BLaER1 (cell line): ENCODE data around the gene CTSH.
A peak's percentile ranks its signal among the peaks of the same experiment; 100 is the strongest.
"Not testable (repeated sequence)": the region's sequence is repeated elsewhere in the genome, so short reads cannot be mapped to it uniquely, and the experiment has no call there.

Source experiments
- H3K27ac ChIP-seq: shearing (Covaris generic); formaldehyde crosslinking; 2 replicates; pipeline ENCODE4 v1.8.1; 2022
- H3K27me3 ChIP-seq: shearing (Covaris generic); formaldehyde crosslinking; 2 replicates; pipeline ENCODE4 v1.8.1; 2022
- H3K36me3 ChIP-seq: shearing (Covaris generic); formaldehyde crosslinking; 2 replicates; pipeline ENCODE4 v1.8.1; 2022
- H3K4me1 ChIP-seq: shearing (Covaris generic); formaldehyde crosslinking; 2 replicates; pipeline ENCODE4 v1.8.1; 2022
- H3K4me2 ChIP-seq: shearing (Covaris generic); formaldehyde crosslinking; 2 replicates; pipeline ENCODE4 v1.8.1; 2022
- H3K4me3 ChIP-seq: shearing (Covaris generic); formaldehyde crosslinking; 2 replicates; pipeline ENCODE4 v1.8.1; 2022
- H3K9ac ChIP-seq: shearing (Covaris generic); formaldehyde crosslinking; 2 replicates; pipeline ENCODE4 v1.8.1; 2022
- H3K9me3 ChIP-seq: shearing (Covaris generic); formaldehyde crosslinking; 2 replicates; pipeline ENCODE4 v1.8.1; 2022
- H4K20me1 ChIP-seq: shearing (Covaris generic); formaldehyde crosslinking; 2 replicates; pipeline ENCODE4 v1.8.1; 2022
- Cebpa-rat ChIP-seq: shearing (Covaris generic); IDR thresholded peaks from 2 replicates; pipeline ENCODE4 v1.8.1; 2022

Gene CTSH

DNA sequence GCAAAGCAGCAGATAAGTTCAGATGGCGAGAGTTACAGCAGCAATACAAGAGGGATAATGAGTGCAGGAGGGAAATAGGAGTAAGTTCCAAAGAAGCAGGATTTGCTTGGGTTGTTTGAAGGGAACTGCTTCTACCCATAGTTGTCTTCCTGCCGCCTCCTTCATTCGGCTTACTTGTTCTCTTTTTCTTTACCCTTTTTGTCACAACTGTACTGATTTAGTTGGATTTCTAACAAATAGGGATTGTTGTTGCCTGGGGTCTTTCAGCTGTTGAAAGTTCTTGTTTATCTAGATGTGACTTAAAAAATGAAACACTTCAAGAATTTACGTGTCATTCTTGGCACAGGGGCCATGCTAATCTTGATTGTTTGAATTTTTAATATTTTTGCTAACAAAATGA, 46.3 kb downstream of the CTSH start:
- H3K36me3 ChIP-seq, result peaks cover 99% of the 10 kb centered on the region
- no peak overlapping the region for H3K4me3 ChIP-seq
- no peaks in the 10 kb centered on the region for H3K4me1 ChIP-seq
- peaks cover 98% of the 10 kb centered on the region for H4K20me1 ChIP-seq
- H3K27me3 ChIP-seq, result no peaks in the 10 kb centered on the region
- no peak overlapping the region for H3K4me2 ChIP-seq
- H3K27ac ChIP-seq, result no peak overlapping the region
- no peak for TF ChIP-seq Cebpa-rat
- H3K9ac ChIP-seq, result no peak overlapping the region
- H3K9me3 ChIP-seq, result no peaks in the 10 kb centered on the region

DNA sequence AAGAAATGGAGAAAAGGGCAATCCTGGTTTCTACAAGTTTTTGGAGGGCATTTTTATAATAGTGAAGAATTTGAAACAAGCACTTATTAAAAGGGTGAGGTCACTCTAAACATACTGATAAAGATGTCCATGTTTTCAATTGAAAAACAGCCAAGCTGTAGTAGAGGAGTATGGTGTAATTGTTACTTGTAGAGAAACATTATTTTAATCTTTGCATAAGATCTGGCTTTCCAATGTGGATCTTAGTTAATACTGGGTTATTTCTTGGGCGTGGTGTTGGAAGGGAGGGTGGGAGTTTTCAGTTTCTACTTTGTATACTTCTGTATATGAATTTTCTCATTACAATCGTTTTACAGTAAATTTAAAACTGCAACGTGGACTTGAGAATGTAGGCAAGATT, 49.4 kb downstream of the CTSH start:
- Histone ChIP-seq H3K9ac (no peak overlapping the region), H3K4me3 (no peak overlapping the region), H3K27ac (no peak overlapping the region), H3K4me1 (no peaks in the 10 kb centered on the region), H3K27me3 (no peaks in the 10 kb centered on the region), H3K36me3 (peaks cover 99% of the 10 kb centered on the region), H3K9me3 (no peaks in the 10 kb centered on the region), H3K4me2 (no peak overlapping the region), H4K20me1 (peaks cover 98% of the 10 kb centered on the region)
- TF ChIP-seq Cebpa-rat, result no peak

DNA sequence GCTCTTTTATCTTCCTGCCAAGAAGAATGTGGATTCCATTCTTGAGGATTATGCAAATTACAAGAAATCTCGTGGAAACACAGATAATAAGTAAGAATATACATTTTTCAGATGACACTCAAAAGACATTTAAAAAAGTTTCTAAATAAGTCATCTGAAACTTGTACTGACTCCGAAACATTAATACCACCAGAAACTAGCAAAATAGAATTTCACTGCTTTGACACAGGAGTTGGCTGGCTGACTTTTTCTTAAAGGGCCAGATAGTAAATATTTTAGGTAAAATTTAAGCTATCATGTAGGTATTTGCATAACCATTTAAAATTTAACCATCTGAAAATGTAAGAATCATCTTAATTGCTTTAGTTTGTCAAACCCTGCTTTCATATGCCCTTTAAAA, 51.3 kb downstream of the CTSH start:
- peaks cover 99% of the 10 kb centered on the region for H3K36me3 ChIP-seq

DNA sequence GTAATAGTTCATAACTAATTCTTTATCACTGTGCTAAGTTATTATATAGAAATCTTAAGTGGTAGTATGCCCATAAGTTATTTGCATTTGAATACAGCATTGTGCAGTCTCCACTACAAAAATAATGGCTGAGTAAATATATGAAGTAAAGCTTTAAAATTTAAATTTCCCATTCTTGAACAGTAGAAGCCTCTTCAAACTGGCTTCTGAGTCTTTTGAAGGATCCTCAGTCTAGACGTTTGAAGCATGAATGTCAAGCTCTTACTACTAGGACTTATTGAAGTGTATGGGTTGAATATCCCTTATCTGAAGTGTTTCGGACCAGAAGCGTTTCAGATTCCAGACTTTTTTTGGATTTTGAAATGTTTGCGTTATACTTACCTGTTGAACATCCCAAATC, 55.8 kb downstream of the CTSH start:
- Histone ChIP-seq H3K4me2 (no peak overlapping the region), H3K9ac (no peak overlapping the region), H3K27ac (no peak overlapping the region), H3K4me1 (no peaks in the 10 kb centered on the region), H3K36me3 (peaks cover 100% of the 10 kb centered on the region), H3K27me3 (no peaks in the 10 kb centered on the region), H3K9me3 (no peaks in the 10 kb centered on the region), H4K20me1 (peaks cover 100% of the 10 kb centered on the region), H3K4me3 (no peak overlapping the region)
- no peak for TF ChIP-seq Cebpa-rat

More for the DNA sequence above, 51.3 kb downstream of the CTSH start:
- H3K4me2 ChIP-seq, result no peak overlapping the region
- H3K4me3 ChIP-seq, result no peak overlapping the region
- no peak for TF ChIP-seq Cebpa-rat
- H3K4me1 ChIP-seq, result no peaks in the 10 kb centered on the region
- no peak overlapping the region for H3K9ac ChIP-seq
- no peaks in the 10 kb centered on the region for H3K27me3 ChIP-seq
- H4K20me1 ChIP-seq, result peaks cover 98% of the 10 kb centered on the region
- H3K27ac ChIP-seq, result no peak overlapping the region
- H3K9me3 ChIP-seq, result no peaks in the 10 kb centered on the region

DNA sequence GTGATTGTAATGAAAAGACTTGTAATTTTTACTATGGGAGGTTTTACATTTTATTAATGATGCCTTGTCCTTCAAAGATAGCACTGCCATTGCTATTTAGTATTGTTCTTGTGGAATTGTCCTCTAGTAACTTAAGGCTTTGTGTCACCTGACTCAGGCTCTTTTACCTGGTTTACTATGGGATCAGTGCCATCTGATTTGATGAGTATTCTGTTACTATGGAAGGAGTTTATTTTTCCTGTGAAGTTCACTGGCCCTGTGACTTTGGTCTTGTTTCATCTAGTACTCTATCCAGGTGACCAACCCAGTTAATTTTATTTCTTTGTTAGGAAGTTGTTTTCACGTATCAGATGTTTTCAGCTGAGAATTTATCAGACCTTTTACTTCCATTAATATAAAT, 63.2 kb downstream of the CTSH start:
- H3K36me3 ChIP-seq, result peaks cover 80% of the 10 kb centered on the region
- no peak overlapping the region for H3K9ac ChIP-seq
- no peak overlapping the region for H3K4me2 ChIP-seq
- no peaks in the 10 kb centered on the region for H3K9me3 ChIP-seq
- H3K4me1 ChIP-seq, result peaks cover 28% of the 10 kb centered on the region
- H3K27ac ChIP-seq, result no peak overlapping the region
- H3K27me3 ChIP-seq, result no peaks in the 10 kb centered on the region
- TF ChIP-seq Cebpa-rat, result no peak
- no peak overlapping the region for H3K4me3 ChIP-seq
- peaks cover 100% of the 10 kb centered on the region for H4K20me1 ChIP-seq

DNA sequence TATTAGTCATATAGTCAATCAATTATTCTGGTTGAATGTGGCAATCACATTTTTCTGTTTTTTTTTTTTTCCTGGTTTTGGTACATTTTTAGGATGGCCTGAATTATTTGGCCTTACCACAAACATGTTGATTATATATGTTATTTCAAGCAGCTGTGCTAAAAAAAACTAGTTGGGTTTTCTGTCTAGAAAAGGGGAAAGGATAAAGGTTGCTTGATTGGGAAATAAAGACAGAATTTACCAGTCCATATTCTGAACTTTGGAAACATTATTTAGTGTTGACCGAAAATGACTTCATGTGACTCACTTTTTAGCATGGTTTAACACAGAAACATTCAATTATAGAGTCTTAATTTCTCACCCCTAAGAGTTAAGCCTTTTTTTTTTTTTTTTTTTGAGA, 64.0 kb downstream of the CTSH start:
- Histone ChIP-seq H4K20me1 (peaks cover 100% of the 10 kb centered on the region), H3K27me3 (no peaks in the 10 kb centered on the region), H3K4me1 (peaks cover 37% of the 10 kb centered on the region), H3K36me3 (peaks cover 71% of the 10 kb centered on the region), H3K27ac (no peak overlapping the region), H3K4me3 (no peak overlapping the region), H3K9me3 (no peaks in the 10 kb centered on the region), H3K9ac (no peak overlapping the region), H3K4me2 (no peak overlapping the region)
- TF ChIP-seq Cebpa-rat, result no peak

DNA sequence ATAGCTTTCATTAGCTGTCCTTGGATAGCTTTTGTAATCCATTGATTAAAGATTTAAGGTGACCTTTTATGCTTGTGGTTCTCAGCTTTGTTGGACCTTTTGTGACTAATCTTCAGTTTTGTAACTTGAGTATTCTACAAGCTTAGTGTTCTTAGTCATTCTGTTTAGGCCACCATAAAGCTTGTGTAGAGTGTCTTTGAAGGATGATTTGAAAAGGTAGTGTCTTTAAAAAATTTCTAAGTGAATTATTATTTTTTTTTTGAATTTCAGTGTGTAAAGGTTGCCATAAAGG, 64.7 kb downstream of the CTSH start:
- Histone ChIP-seq H3K9ac (no peak overlapping the region), H3K36me3 (peaks cover 65% of the 10 kb centered on the region), H3K27ac (no peak overlapping the region)

GRCh38 chr15:78879517-78880241, 65.2 kb downstream of the CTSH start:
- Histone ChIP-seq H3K4me1 (peaks cover 48% of the 10 kb centered on the region), H4K20me1 (peaks cover 100% of the 10 kb centered on the region), H3K27ac (no peak overlapping the region), H3K4me3 (no peak overlapping the region), H3K36me3 (peaks cover 60% of the 10 kb centered on the region), H3K9ac (no peak overlapping the region), H3K27me3 (no peaks in the 10 kb centered on the region), H3K9me3 (no peaks in the 10 kb centered on the region), H3K4me2 (0 out of 2 replicates have a peak overlapping the region, but pooled peaks have one; percentile 91)
- TF ChIP-seq Cebpa-rat, result no peak

More for the DNA sequence above, 64.7 kb downstream of the CTSH start:
- Histone ChIP-seq H3K4me3 (no peak overlapping the region), H3K9me3 (no peaks in the 10 kb centered on the region), H3K27me3 (no peaks in the 10 kb centered on the region), H3K4me1 (peaks cover 43% of the 10 kb centered on the region), H4K20me1 (peaks cover 100% of the 10 kb centered on the region), H3K4me2 (no peak overlapping the region)
- no peak for TF ChIP-seq Cebpa-rat

DNA sequence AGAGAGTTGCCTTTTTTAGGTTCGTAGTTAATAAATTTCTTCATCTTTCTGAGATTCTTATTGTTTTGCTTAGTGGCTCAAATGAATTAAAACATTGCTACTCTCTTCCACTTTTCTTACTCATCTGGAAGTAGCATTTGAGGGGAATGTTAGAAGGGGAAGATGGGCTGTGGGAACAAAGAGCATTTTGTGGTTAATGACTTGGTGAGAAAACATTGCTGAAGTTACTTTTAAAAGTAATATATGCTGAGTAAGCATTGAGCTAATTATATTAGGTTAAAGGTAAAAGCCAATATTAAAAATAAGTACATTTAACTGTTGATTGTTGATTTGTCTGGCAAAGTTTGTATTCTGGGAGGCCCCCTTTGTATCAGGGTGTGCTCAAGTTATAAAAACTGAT, 66.5 kb downstream of the CTSH start:
- H3K9me3 ChIP-seq, result no peaks in the 10 kb centered on the region
- no peak for TF ChIP-seq Cebpa-rat
- H3K27me3 ChIP-seq, result no peaks in the 10 kb centered on the region
- H3K4me2 ChIP-seq, result peak overlapping the region; percentile 91
- H3K9ac ChIP-seq, result no peak overlapping the region
- no peak overlapping the region for H3K27ac ChIP-seq
- peaks cover 99% of the 10 kb centered on the region for H4K20me1 ChIP-seq
- peaks cover 52% of the 10 kb centered on the region for H3K4me1 ChIP-seq
- H3K36me3 ChIP-seq, result peaks cover 47% of the 10 kb centered on the region
- no peak overlapping the region for H3K4me3 ChIP-seq

DNA sequence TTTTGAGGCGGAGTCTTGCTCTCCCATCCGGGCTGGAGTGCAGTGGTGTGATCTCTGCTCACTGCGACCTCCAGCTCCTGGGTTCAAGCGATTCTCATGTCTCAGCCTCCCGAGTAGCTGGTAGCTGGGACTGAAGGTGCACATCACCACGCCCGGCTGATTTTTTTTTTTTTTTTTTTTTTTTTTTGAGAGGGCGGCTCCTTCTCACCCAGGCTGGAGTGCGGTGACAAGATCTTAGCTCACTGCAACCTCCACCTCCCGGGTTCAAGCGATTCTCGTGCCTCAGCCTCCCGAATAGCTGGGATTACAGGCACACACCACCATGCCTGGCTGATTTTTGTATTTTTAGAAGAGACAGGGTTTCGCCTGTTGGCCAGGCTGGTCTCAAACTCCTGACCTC, 67.9 kb downstream of the CTSH start:
- H3K27ac ChIP-seq, H3K4me3 ChIP-seq, H3K27me3 ChIP-seq, H3K9me3 ChIP-seq, H3K9ac ChIP-seq: not testable (repeated sequence)
- peaks cover 33% of the 10 kb centered on the region for H3K36me3 ChIP-seq
- H3K4me1 ChIP-seq, result peaks cover 56% of the 10 kb centered on the region
- H3K4me2 ChIP-seq, result peak overlapping the region; percentile 91
- H4K20me1 ChIP-seq, result peaks cover 85% of the 10 kb centered on the region
